ENCODE data around the gene IL1B.
A peak's percentile ranks its signal among the peaks of the same experiment; 100 is the strongest.

Gene IL1B

GRCh38 chr2:112829101-112829960 lies 7.2 kb downstream of the IL1B start:
- no peak for ATAC-seq
- H3K9me3 Mint-ChIP-seq, result no peaks in the 10 kb centered on the region
- H3K36me3 Mint-ChIP-seq (ENCODE audit: low read depth), result no peaks in the 10 kb centered on the region
- no peak overlapping the region for H3K4me3 Mint-ChIP-seq
- DNase-seq, result no peak
- no peak overlapping the region for H3K27ac Mint-ChIP-seq
- H3K27me3 Mint-ChIP-seq, result peaks cover 18% of the 10 kb centered on the region
- H3K4me1 Mint-ChIP-seq, result peaks cover 18% of the 10 kb centered on the region

GRCh38 chr2:112828251-112828691 lies 8.3 kb downstream of the IL1B start:
- H3K4me1 Mint-ChIP-seq, result peaks cover 20% of the 10 kb centered on the region

GRCh38 chr2:112827604-112828185 lies 8.9 kb downstream of the IL1B start:
- no peak overlapping the region for H3K27ac Mint-ChIP-seq
- H3K4me1 Mint-ChIP-seq, result peaks cover 22% of the 10 kb centered on the region
- H3K36me3 Mint-ChIP-seq (ENCODE audit: low read depth), result no peaks in the 10 kb centered on the region
- peaks cover 17% of the 10 kb centered on the region for H3K27me3 Mint-ChIP-seq
- ATAC-seq (no peak), DNase-seq (no peak)
- H3K9me3 Mint-ChIP-seq, result no peaks in the 10 kb centered on the region
- H3K4me3 Mint-ChIP-seq, result no peak overlapping the region

More at GRCh38 chr2:112828251-112828691, 8.3 kb downstream of the IL1B start:
- Mint-ChIP-seq H3K4me3 (no peak overlapping the region), H3K9me3 (no peaks in the 10 kb centered on the region), H3K27ac (no peak overlapping the region), H3K36me3 (ENCODE audit: low read depth) (no peaks in the 10 kb centered on the region), H3K27me3 (peaks cover 16% of the 10 kb centered on the region)
- no peak for DNase-seq
- ATAC-seq, result no peak

- Mint-ChIP-seq H3K27ac (no peak overlapping the region), H3K4me3 (no peak overlapping the region), H3K36me3 (ENCODE audit: low read depth) (no peaks in the 10 kb centered on the region), H3K27me3 (peaks cover 17% of the 10 kb centered on the region), H3K9me3 (no peaks in the 10 kb centered on the region), H3K4me1 (peaks cover 28% of the 10 kb centered on the region)
- DNase-seq, result no peak
- ATAC-seq, result no peak
These were observed 9.6 kb downstream of the IL1B start for GRCh38 chr2:112827009-112827408.

GRCh38 chr2:112825706-112826105 lies 10.9 kb downstream of the IL1B start:
- no peak overlapping the region for H3K27ac Mint-ChIP-seq
- H3K4me3 Mint-ChIP-seq, result no peak overlapping the region
- H3K36me3 Mint-ChIP-seq (ENCODE audit: low read depth), result no peaks in the 10 kb centered on the region
- peaks cover 34% of the 10 kb centered on the region for H3K4me1 Mint-ChIP-seq
- DNase-seq (no peak), ATAC-seq (no peak)
- no peaks in the 10 kb centered on the region for H3K9me3 Mint-ChIP-seq
- H3K27me3 Mint-ChIP-seq, result peaks cover 17% of the 10 kb centered on the region

GRCh38 chr2:112824694-112825085 lies 11.9 kb downstream of the IL1B start:
- no peak overlapping the region for H3K27ac Mint-ChIP-seq
- peaks cover 41% of the 10 kb centered on the region for H3K4me1 Mint-ChIP-seq
- no peaks in the 10 kb centered on the region for H3K9me3 Mint-ChIP-seq
- no peaks in the 10 kb centered on the region for H3K36me3 Mint-ChIP-seq (ENCODE audit: low read depth)
- peaks cover 17% of the 10 kb centered on the region for H3K27me3 Mint-ChIP-seq
- no peak for DNase-seq
- no peak for ATAC-seq
- H3K4me3 Mint-ChIP-seq, result no peak overlapping the region

GRCh38 chr2:112821682-112822081 lies 14.9 kb downstream of the IL1B start:
- Mint-ChIP-seq H3K9me3 (no peaks in the 10 kb centered on the region), H3K4me3 (peak overlapping the region; percentile 12), H3K36me3 (ENCODE audit: low read depth) (no peaks in the 10 kb centered on the region), H3K27me3 (peaks cover 5% of the 10 kb centered on the region), H3K27ac (peak overlapping the region; percentile 7), H3K4me1 (peaks cover 41% of the 10 kb centered on the region)
- peak; percentile 23 for DNase-seq
- peak; percentile 45 for ATAC-seq

- H3K27me3 Mint-ChIP-seq, result peaks cover 5% of the 10 kb centered on the region
- DNase-seq (peak; percentile 68), ATAC-seq (peak; percentile 99)
- H3K4me1 Mint-ChIP-seq, result peaks cover 41% of the 10 kb centered on the region
- H3K27ac Mint-ChIP-seq, result peak overlapping the region; percentile 7
- H3K36me3 Mint-ChIP-seq (ENCODE audit: low read depth), result no peaks in the 10 kb centered on the region
- H3K4me3 Mint-ChIP-seq, result peak overlapping the region; percentile 12
- H3K9me3 Mint-ChIP-seq, result no peaks in the 10 kb centered on the region
These were observed 15.4 kb downstream of the IL1B start for GRCh38 chr2:112821142-112821541.

- H3K27me3 Mint-ChIP-seq, result peaks cover 5% of the 10 kb centered on the region
- H3K4me3 Mint-ChIP-seq, result no peak overlapping the region
- peak overlapping the region; percentile 36 for H3K27ac Mint-ChIP-seq
- H3K4me1 Mint-ChIP-seq, result peaks cover 36% of the 10 kb centered on the region
- DNase-seq (no peak), ATAC-seq (no peak)
- H3K36me3 Mint-ChIP-seq (ENCODE audit: low read depth), result no peaks in the 10 kb centered on the region
- H3K9me3 Mint-ChIP-seq, result no peaks in the 10 kb centered on the region
These were observed 16.2 kb downstream of the IL1B start for GRCh38 chr2:112820343-112820742.

- H3K9me3 Mint-ChIP-seq, result no peaks in the 10 kb centered on the region
- H3K36me3 Mint-ChIP-seq (ENCODE audit: low read depth), result no peaks in the 10 kb centered on the region
- H3K4me1 Mint-ChIP-seq, result peaks cover 29% of the 10 kb centered on the region
- no peak for ATAC-seq
- no peak overlapping the region for H3K27ac Mint-ChIP-seq
- H3K27me3 Mint-ChIP-seq, result peaks cover 5% of the 10 kb centered on the region
- DNase-seq, result no peak
- no peak overlapping the region for H3K4me3 Mint-ChIP-seq
These were observed 17.5 kb downstream of the IL1B start for GRCh38 chr2:112819081-112819480.

GRCh38 chr2:112818094-112818902 lies 18.3 kb downstream of the IL1B start:
- no peak overlapping the region for H3K27ac Mint-ChIP-seq
- ATAC-seq, result no peak
- no peak overlapping the region for H3K4me3 Mint-ChIP-seq
- H3K9me3 Mint-ChIP-seq, result no peaks in the 10 kb centered on the region
- DNase-seq, result no peak
- H3K4me1 Mint-ChIP-seq, result peaks cover 28% of the 10 kb centered on the region
- H3K27me3 Mint-ChIP-seq, result peaks cover 2% of the 10 kb centered on the region
- H3K36me3 Mint-ChIP-seq (ENCODE audit: low read depth), result no peaks in the 10 kb centered on the region

- DNase-seq, result no peak
- Mint-ChIP-seq H3K9me3 (no peaks in the 10 kb centered on the region), H3K4me1 (peaks cover 32% of the 10 kb centered on the region), H3K27me3 (no peaks in the 10 kb centered on the region), H3K36me3 (ENCODE audit: low read depth) (no peaks in the 10 kb centered on the region), H3K4me3 (no peak overlapping the region), H3K27ac (no peak overlapping the region)
- no peak for ATAC-seq
These were observed 19.4 kb downstream of the IL1B start for GRCh38 chr2:112817082-112817689.

- Mint-ChIP-seq H3K36me3 (ENCODE audit: low read depth) (no peaks in the 10 kb centered on the region), H3K27me3 (no peaks in the 10 kb centered on the region), H3K4me1 (peaks cover 22% of the 10 kb centered on the region), H3K9me3 (peaks cover 4% of the 10 kb centered on the region), H3K4me3 (no peak overlapping the region), H3K27ac (no peak overlapping the region)
- ATAC-seq (no peak), DNase-seq (no peak)
These were observed 22.3 kb downstream of the IL1B start for GRCh38 chr2:112814278-112814677.

GRCh38 chr2:112813280-112813966 lies 23.2 kb downstream of the IL1B start:
- peaks cover 4% of the 10 kb centered on the region for H3K9me3 Mint-ChIP-seq
- no peaks in the 10 kb centered on the region for H3K36me3 Mint-ChIP-seq (ENCODE audit: low read depth)
- H3K27ac Mint-ChIP-seq, result no peak overlapping the region

More at GRCh38 chr2:112813280-112813966, 23.2 kb downstream of the IL1B start:
- Mint-ChIP-seq H3K4me3 (no peak overlapping the region), H3K27me3 (no peaks in the 10 kb centered on the region), H3K4me1 (peaks cover 27% of the 10 kb centered on the region)
- ATAC-seq (no peak), DNase-seq (no peak)

Data from activated naive CD8-positive, alpha-beta T cell treated with anti-CD3 and anti-CD28 coated beads, Interleukin-2, amount 50 U/mL, for 24 hours (primary cell).